NB4 (cell line): ENCODE results near the gene NPY2R.

ENCODE experiments used
- CTCF ChIP-seq: IDR thresholded peaks from one replicate; pipeline ENCODE4 v1.5.1; 2012; ENCODE audit warnings: low read depth, low read length
- POLR2A ChIP-seq: IDR thresholded peaks from 2 replicates; pipeline ENCODE4 v1.6.1; 2011; ENCODE audit warnings: mild to moderate bottlenecking; ENCODE audit not compliant: insufficient read length; ENCODE audit errors: extremely low read depth
- TF ChIP-seq, protein P1 (sequence below): IDR thresholded peaks from 2 replicates; pipeline ENCODE4 v1.6.1; 2011; ENCODE audit warnings: low read depth, low read length

GRCh38 chr4:155187989-155188388 is 20.4 kb upstream of the NPY2R start:
- TF ChIP-seq CTCF (no peak), POLR2A (no peak)
- TF ChIP-seq, protein P1, sequence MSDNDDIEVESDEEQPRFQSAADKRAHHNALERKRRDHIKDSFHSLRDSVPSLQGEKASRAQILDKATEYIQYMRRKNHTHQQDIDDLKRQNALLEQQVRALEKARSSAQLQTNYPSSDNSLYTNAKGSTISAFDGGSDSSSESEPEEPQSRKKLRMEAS, result no peak
